ENCODE measurements around the gene ITFG2.

The ITFG2 gene

DNA sequence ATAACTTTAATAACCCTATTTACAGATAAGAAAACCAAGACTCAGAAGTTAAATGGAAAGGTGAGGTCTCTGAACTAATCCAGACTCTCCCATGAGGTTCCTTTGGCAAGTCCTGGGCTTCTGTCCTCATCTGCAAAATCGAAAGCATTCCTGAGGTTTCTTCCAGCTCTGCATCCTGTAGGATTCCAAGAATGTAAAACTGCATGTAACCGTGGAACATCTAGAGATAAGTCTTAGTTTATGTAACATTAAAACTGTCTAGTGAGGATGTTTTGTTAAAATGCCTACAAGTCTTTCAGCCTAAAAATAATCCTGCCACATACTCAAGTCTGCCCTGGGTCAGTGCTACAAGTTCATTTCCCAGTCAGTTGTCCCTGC is 7.3 kb upstream of the ITFG2 start:
- peaks cover 50% of the 10 kb centered on the region for H3K36me3 Mint-ChIP-seq
- H3K9me3 Mint-ChIP-seq: no peaks in the 10 kb centered on the region
- H3K27me3 Mint-ChIP-seq: no peaks in the 10 kb centered on the region
- peak overlapping the region; percentile 70 for H3K27ac Mint-ChIP-seq
- no peak overlapping the region for H3K4me3 Mint-ChIP-seq
- ATAC-seq: no peak
- peaks cover 25% of the 10 kb centered on the region for H3K4me1 Mint-ChIP-seq

GRCh38 chr12:2806700-2807099 is 5.8 kb upstream of the ITFG2 start:
- no peak for ATAC-seq
- H3K9me3 Mint-ChIP-seq: no peaks in the 10 kb centered on the region
- H3K4me1 Mint-ChIP-seq: peaks cover 31% of the 10 kb centered on the region
- no peaks in the 10 kb centered on the region for H3K27me3 Mint-ChIP-seq
- H3K27ac Mint-ChIP-seq: no peak overlapping the region
- H3K36me3 Mint-ChIP-seq: peaks cover 34% of the 10 kb centered on the region
- H3K4me3 Mint-ChIP-seq: no peak overlapping the region

GRCh38 chr12:2811801-2812200 is 667 bp upstream of the ITFG2 start:
- peak overlapping the region; percentile 95 for H3K27ac Mint-ChIP-seq
- ATAC-seq: no peak

GRCh38 chr12:2813214-2814185 is 1.0 kb downstream of the ITFG2 start:
- H3K36me3 Mint-ChIP-seq: peaks cover 17% of the 10 kb centered on the region
- no peaks in the 10 kb centered on the region for H3K27me3 Mint-ChIP-seq
- H3K27ac Mint-ChIP-seq: peak overlapping the region; percentile 95
- peaks cover 20% of the 10 kb centered on the region for H3K4me1 Mint-ChIP-seq
- ATAC-seq: peak; percentile 54
- H3K4me3 Mint-ChIP-seq: peak overlapping the region; percentile 100
- H3K9me3 Mint-ChIP-seq: no peaks in the 10 kb centered on the region

More at GRCh38 chr12:2811801-2812200, 667 bp upstream of the ITFG2 start:
- peak overlapping the region; percentile 100 for H3K4me3 Mint-ChIP-seq
- peaks cover 20% of the 10 kb centered on the region for H3K4me1 Mint-ChIP-seq
- H3K36me3 Mint-ChIP-seq: peaks cover under 1% of the 10 kb centered on the region
- H3K9me3 Mint-ChIP-seq: no peaks in the 10 kb centered on the region
- H3K27me3 Mint-ChIP-seq: no peaks in the 10 kb centered on the region

DNA sequence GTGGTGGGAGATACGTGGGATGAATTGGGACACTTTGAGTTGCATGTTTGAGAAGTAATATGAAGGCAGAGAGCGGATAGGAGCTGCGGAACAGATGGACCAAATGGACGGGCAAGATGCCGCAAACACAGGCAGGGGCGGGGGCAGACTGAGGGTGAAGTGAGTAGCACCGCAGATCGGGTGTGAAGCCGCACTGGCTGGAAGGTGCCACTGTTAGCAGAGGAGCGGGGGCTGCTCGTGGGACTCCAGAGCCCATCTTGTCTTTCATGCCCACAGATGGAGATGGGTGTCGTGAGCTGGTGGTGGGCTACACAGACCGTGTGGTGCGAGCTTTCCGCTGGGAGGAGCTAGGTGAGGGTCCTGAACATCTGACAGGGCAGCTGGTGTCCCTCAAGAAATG is 7.3 kb downstream of the ITFG2 start:
- Mint-ChIP-seq H3K27ac (no peak overlapping the region), H3K9me3 (no peaks in the 10 kb centered on the region), H3K4me3 (no peak overlapping the region), H3K4me1 (peaks cover 1% of the 10 kb centered on the region), H3K27me3 (no peaks in the 10 kb centered on the region), H3K36me3 (peaks cover 67% of the 10 kb centered on the region)
- ATAC-seq: no peak

DNA sequence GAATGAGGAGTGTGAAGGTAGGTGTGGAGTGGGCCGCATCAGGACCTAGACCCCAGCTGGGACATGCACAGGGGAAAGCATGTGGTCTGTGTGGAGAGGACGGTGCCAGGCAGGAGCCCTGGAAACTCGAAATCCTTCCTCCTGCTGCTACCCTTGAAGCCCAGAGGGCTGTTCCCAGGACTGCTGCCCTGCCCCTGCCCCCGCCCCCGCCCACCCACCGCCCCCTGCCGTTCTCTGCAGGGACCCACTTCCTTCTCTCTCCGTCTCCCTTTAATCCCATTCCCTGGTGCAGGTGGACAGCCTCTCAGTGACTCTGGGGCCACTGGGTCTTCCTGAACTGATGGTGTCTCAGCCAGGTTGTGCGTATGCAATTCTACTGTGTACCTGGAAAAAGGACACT is 8.0 kb downstream of the ITFG2 start:
- H3K36me3 Mint-ChIP-seq: peaks cover 73% of the 10 kb centered on the region
- no peaks in the 10 kb centered on the region for H3K27me3 Mint-ChIP-seq
- no peak overlapping the region for H3K27ac Mint-ChIP-seq

GRCh38 chr12:2823483-2823882 is 11.0 kb downstream of the ITFG2 start:
- peaks cover 83% of the 10 kb centered on the region for H3K36me3 Mint-ChIP-seq
- no peaks in the 10 kb centered on the region for H3K4me1 Mint-ChIP-seq
- no peak overlapping the region for H3K27ac Mint-ChIP-seq

More for the DNA sequence above, 8.0 kb downstream of the ITFG2 start:
- Mint-ChIP-seq H3K4me1 (no peaks in the 10 kb centered on the region), H3K9me3 (no peaks in the 10 kb centered on the region), H3K4me3 (no peak overlapping the region)
- no peak for ATAC-seq

DNA sequence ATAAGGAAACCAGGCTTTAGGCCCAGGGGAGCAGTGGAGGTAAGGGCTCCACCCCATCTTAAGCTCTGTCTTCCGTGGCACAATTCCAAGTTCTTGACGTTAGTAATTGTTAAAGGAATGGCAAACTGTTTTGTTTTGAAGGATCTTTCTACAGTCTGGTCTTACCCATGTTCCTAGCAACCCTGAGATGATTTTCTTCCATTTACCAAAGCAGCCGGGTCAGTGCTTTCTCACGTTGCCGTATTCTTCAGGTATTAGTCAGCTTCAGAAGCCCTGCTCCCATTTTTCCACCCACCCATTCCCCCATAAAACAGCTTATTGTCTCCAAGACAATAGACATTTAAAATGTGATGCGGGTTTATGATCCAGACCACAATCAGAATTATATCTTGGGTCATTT is 12.1 kb downstream of the ITFG2 start:
- Mint-ChIP-seq H3K4me1 (no peaks in the 10 kb centered on the region), H3K27ac (no peak overlapping the region), H3K36me3 (peaks cover 91% of the 10 kb centered on the region), H3K4me3 (no peak overlapping the region), H3K9me3 (no peaks in the 10 kb centered on the region), H3K27me3 (no peaks in the 10 kb centered on the region)
- ATAC-seq: no peak

More at GRCh38 chr12:2823483-2823882, 11.0 kb downstream of the ITFG2 start:
- Mint-ChIP-seq H3K27me3 (no peaks in the 10 kb centered on the region), H3K9me3 (no peaks in the 10 kb centered on the region), H3K4me3 (no peak overlapping the region)
- no peak for ATAC-seq

DNA sequence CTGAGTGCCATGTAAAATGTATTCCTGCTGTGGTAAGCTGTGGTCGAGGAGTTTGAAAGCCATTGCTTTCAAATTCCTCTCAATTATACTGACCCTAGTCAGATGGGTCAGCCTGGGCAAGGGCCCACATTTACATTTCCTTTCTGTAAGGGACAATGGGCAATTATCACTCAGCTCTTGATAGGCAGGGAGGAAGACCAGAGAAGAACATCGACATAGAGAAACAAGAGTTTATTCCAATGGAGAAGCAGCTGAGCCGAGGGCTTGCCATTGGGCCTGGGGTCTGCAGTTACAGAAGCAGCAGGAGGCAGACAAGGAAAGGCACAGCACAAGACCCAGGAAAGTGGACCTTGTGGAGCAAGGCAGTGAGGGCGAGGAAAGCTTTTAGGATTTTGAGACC is 12.7 kb downstream of the ITFG2 start:
- Mint-ChIP-seq H3K27ac (no peak overlapping the region), H3K27me3 (no peaks in the 10 kb centered on the region), H3K9me3 (no peaks in the 10 kb centered on the region), H3K4me3 (no peak overlapping the region), H3K4me1 (no peaks in the 10 kb centered on the region), H3K36me3 (peaks cover 87% of the 10 kb centered on the region)
- ATAC-seq: no peak

DNA sequence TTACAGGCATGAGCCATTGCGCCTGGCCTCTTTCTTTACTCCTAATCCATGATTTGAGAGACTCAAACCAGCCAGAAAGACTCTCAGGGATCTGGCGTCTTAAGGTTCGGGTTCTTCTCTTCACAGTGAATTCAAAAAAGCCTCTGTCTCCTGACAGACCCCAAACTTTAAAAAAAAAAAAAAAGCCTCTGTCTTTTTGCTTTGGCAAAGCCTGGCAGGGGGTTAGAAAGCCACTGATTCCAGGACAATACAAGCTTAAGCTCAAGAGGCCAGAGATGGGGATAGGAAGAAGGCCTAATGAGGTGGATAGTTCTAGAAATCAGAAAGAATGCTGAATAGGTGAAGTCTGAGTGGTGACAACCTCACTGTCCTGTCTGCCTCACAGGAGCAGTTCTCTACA is 13.6 kb downstream of the ITFG2 start:
- Mint-ChIP-seq H3K36me3 (peaks cover 85% of the 10 kb centered on the region), H3K27me3 (no peaks in the 10 kb centered on the region), H3K27ac (no peak overlapping the region), H3K9me3 (no peaks in the 10 kb centered on the region), H3K4me3 (no peak overlapping the region), H3K4me1 (no peaks in the 10 kb centered on the region)
- ATAC-seq: no peak

DNA sequence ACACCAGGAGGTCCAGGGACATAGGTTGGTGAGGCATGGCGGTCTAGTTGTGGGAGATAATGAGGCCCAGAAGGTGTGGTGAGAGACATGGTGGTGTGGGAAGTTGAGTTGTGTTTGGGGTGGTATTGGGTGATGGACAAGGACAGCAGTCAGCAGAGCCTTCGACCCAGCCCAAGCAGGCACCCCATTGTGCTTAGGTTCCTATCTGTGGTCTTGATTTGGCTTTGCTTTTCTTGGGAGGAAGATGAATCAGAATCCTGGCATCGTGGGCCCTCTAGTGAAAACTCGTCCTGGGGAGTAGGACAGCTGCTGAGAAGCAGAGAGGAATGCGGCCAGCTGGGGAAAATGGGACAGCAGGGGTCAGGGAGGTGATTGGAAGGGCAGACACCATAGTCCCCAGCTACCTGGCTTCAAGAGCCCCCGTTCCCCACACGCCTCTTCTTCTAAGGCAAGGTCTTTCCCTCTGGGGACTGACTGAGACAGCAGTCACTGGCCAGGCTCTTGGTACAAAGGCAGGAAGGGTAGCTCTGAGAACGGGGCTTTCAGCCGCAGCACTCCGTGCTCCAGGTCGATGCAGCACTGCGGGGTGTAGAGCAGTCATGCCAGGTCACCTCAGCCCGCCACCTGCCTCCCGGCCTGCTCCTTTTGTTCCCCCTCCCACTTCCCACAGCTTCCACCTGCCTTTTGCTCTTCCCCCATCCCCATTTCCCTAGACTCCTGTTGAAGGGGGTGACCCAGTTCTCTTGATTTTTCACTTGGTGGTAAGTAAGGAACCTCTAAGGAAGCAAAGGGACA is 14.4 kb downstream of the ITFG2 start:
- Mint-ChIP-seq H3K36me3 (peaks cover 83% of the 10 kb centered on the region), H3K4me3 (no peak overlapping the region), H3K27me3 (no peaks in the 10 kb centered on the region), H3K4me1 (no peaks in the 10 kb centered on the region), H3K27ac (no peak overlapping the region), H3K9me3 (no peaks in the 10 kb centered on the region)
- ATAC-seq: no peak

GRCh38 chr12:2829275-2829674 is 16.8 kb downstream of the ITFG2 start:
- Mint-ChIP-seq H3K4me3 (no peak overlapping the region), H3K4me1 (no peaks in the 10 kb centered on the region), H3K36me3 (peaks cover 71% of the 10 kb centered on the region), H3K9me3 (no peaks in the 10 kb centered on the region), H3K27ac (no peak overlapping the region), H3K27me3 (no peaks in the 10 kb centered on the region)
- ATAC-seq: no peak

DNA sequence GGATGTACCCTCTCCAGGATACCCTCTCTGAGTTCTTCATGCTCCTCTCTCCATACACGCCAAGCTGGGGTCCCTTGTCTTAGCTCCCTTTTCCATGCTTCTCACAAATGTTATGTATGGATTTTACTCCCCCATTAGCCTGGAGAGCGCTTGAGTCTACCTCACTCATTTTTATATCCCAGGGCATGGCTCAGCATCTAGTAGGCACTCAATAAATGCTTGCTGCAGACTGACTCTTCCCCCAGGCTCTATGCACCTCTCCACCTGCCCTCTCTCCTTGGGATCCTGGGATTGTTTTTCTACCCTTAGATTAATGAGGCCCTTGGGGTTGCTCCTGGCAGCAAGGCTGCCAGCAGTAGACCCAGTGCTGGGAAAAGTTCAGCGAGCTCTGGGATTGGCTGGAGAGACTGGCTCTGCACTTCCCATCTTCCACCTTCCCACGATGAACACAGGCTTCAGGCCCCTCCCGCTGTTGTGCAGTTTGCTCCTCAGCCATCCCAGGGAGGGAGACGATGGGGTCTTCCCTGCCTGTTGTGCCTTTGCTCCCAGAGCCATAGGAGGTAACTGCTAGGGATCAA is 20.2 kb downstream of the ITFG2 start:
- ATAC-seq: no peak
- Mint-ChIP-seq H3K4me1 (no peaks in the 10 kb centered on the region), H3K4me3 (no peak overlapping the region), H3K9me3 (no peaks in the 10 kb centered on the region), H3K36me3 (peaks cover 48% of the 10 kb centered on the region), H3K27me3 (no peaks in the 10 kb centered on the region), H3K27ac (no peak overlapping the region)

DNA sequence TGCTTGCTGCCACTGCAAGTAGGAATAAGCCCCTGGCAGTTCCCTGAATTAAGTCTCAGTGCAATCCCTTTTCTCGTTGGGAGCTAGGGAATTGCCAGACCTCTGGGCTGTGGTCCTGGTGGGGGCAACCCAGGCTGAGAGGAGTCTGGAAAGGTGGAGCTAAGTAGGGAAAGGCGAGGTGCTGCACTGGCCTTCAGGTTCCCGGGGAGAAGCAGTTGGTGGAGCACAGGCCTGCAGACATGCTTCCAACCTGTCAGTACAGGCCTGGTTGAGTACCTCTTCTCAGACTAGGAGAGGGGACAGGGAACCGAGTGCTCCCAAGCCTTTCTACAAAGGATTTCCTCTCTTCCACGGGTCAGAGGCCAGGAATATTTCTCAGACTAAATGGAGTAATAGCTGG is 20.9 kb downstream of the ITFG2 start:
- H3K9me3 Mint-ChIP-seq: no peaks in the 10 kb centered on the region
- H3K4me1 Mint-ChIP-seq: no peaks in the 10 kb centered on the region
- ATAC-seq: no peak
- H3K27ac Mint-ChIP-seq: no peak overlapping the region
- H3K27me3 Mint-ChIP-seq: no peaks in the 10 kb centered on the region
- H3K4me3 Mint-ChIP-seq: no peak overlapping the region
- H3K36me3 Mint-ChIP-seq: peaks cover 50% of the 10 kb centered on the region

- no peaks in the 10 kb centered on the region for H3K4me1 Mint-ChIP-seq
- H3K27ac Mint-ChIP-seq: no peak overlapping the region
- no peak for ATAC-seq
- H3K27me3 Mint-ChIP-seq: no peaks in the 10 kb centered on the region
- H3K36me3 Mint-ChIP-seq: peaks cover 50% of the 10 kb centered on the region
- H3K4me3 Mint-ChIP-seq: no peak overlapping the region
- H3K9me3 Mint-ChIP-seq: no peaks in the 10 kb centered on the region
Measured at GRCh38 chr12:2833810-2834209, 21.3 kb downstream of the ITFG2 start.

Data from stimulated activated memory B cell treated with anti-CD40 and anti-IgM and Interleukin-4, amounts not matched to agents 10 μg/mL and 1 μg/mL and 100 μg/mL, for 72 hours (primary cell).